Suprapubic skin (tissue), 4 donors: Measurements from ENCODE around the gene GOLT1A. TPM values are rescaled to one million over a fixed set of nuclear protein-coding genes. Genes with fewer than 3 reads are reported as not detected.

Experiments used
- DNase-seq, 2 donors: peaks; one replicate each; pipeline ENCODE4 v3.0.0-alpha.2; 2019; ENCODE audit warnings: low spot score in 2 of 2
- H3K27ac ChIP-seq: fragments of 200-600 bp; sonication (generic); one replicate; pipeline ENCODE4 v1.5.1; 2019
- H3K27me3 ChIP-seq: fragments of 200-600 bp; sonication (generic); one replicate; pipeline ENCODE4 v1.5.1; 2019
- H3K36me3 ChIP-seq: fragments of 200-600 bp; sonication (generic); one replicate; pipeline ENCODE4 v1.5.1; 2019
- H3K4me1 ChIP-seq: fragments of 200-600 bp; sonication (generic); one replicate; pipeline ENCODE4 v1.5.1; 2019
- H3K4me3 ChIP-seq: fragments of 200-600 bp; sonication (generic); one replicate; pipeline ENCODE4 v1.5.1; 2019; ENCODE audit warnings: mild to moderate bottlenecking
- H3K9me3 ChIP-seq: fragments of 200-600 bp; sonication (generic); one replicate; pipeline ENCODE4 v1.5.1; 2019
- EP300 ChIP-seq: sonication (generic); formaldehyde crosslinking; IDR thresholded peaks from one replicate; pipeline ENCODE4 v1.6.1; 2017; ENCODE audit warnings: antibody characterized with exemption
- POLR2A ChIP-seq, 2 donors: fragments of 450-650 bp; IDR thresholded peaks; one replicate each; pipeline ENCODE4 v1.6.1; 2017; ENCODE audit warnings: antibody characterized with exemption in 2 of 2, mild to moderate bottlenecking in 2 of 2, moderate library complexity in 2 of 2
- POLR2AphosphoS5 ChIP-seq, 3 donors: sonication (generic); formaldehyde crosslinking; IDR thresholded peaks; one replicate each; pipeline ENCODE4 v1.6.1; 2017; ENCODE audit warnings: antibody characterized with exemption in 3 of 3
- WGBS: methylation state at CpG from one replicate; pipeline ENCODE4 v1.1.5; 2018; 5-methylcytosine and 5-hydroxymethylcytosine counted together
- total RNA-seq, 4 donors: library from RNA; depleted of rRNA; stranded (reverse); fragments of >200 nt; gene quantifications; one replicate each; pipeline ENCODE4 v1.1.0, GENCODE V29; 2016
- TF ChIP-seq, protein P1 (sequence below), 2 donors: fragments of 200-600 bp in 1 of 2; fragments of 450-650 bp in 1 of 2; sonication (generic) in 1 of 2; IDR thresholded peaks; one replicate each; pipeline ENCODE4 v1.5.1; 2016 to 2019; ENCODE audit warnings: antibody characterized with exemption in 2 of 2, mild to moderate bottlenecking in 1 of 2, moderate library complexity in 1 of 2

Gene GOLT1A
- total RNA-seq, 4 donors from 2014 or later = not detected

DNA sequence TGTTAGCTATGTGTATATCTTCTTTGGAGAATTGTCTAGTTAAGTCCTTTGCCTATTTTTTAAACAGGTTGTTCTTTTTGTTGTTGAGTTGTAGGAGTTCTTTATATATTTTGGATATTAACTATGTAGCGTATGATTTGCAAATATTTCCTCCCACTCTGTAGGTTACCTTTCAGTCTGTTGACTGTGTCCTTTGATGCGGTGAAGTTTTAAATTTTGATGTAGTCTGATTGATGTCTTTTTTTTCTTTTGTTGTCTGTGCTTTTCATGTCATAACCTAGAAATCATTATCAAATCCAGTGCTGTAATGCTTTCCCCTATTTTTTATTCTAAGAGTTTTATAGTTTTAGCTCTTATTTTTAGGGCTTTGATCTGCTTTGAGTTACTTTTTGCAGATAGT lies 8.8 kb downstream of the GOLT1A start:
- peaks cover 17% of the 10 kb centered on the region for H3K4me1 ChIP-seq
- no peak overlapping the region for H3K4me3 ChIP-seq
- H3K9me3 ChIP-seq = no peaks in the 10 kb centered on the region
- TF ChIP-seq POLR2AphosphoS5 (IDR thresholded peaks at IDR 0.05) = no peak
- TF ChIP-seq, protein P1, sequence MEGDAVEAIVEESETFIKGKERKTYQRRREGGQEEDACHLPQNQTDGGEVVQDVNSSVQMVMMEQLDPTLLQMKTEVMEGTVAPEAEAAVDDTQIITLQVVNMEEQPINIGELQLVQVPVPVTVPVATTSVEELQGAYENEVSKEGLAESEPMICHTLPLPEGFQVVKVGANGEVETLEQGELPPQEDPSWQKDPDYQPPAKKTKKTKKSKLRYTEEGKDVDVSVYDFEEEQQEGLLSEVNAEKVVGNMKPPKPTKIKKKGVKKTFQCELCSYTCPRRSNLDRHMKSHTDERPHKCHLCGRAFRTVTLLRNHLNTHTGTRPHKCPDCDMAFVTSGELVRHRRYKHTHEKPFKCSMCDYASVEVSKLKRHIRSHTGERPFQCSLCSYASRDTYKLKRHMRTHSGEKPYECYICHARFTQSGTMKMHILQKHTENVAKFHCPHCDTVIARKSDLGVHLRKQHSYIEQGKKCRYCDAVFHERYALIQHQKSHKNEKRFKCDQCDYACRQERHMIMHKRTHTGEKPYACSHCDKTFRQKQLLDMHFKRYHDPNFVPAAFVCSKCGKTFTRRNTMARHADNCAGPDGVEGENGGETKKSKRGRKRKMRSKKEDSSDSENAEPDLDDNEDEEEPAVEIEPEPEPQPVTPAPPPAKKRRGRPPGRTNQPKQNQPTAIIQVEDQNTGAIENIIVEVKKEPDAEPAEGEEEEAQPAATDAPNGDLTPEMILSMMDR (IDR thresholded peaks at IDR 0.05) = no peak
- no peak for TF ChIP-seq EP300
- TF ChIP-seq POLR2A (IDR thresholded peaks at IDR 0.05) = no peak
- no peaks in the 10 kb centered on the region for H3K27me3 ChIP-seq
- H3K27ac ChIP-seq = no peak overlapping the region
- H3K36me3 ChIP-seq = no peaks in the 10 kb centered on the region
- 85% methylated on average over 2 of the region's 2 CpGs for WGBS
- no peak for DNase-seq

DNA sequence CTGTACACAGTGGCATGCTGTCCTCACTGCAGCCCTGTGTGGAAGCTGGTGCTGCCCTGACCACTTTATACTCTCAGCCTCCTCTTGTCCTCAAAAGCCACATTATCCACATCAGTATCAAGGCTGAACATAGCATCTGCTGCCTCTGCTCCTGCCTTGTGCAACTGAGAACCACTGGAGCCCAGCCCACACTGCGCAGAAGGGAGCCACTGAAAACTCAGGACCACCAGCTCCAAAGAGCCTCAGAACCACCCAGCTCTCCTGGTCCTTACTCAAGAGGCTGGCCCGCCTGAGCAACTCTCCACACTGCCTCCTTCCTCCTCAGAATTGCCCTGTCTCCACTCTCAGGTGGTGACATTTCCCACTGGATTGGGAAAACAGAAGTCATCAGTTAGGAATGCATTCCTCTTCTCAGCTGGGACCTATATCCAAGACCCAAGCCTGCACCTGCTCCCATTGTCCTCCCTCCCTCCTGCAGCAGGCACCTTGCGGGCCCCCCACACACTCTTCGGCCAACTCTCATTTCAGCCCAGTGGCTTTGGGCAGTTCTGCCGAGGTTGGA lies 10.5 kb downstream of the GOLT1A start:
- 90% methylated on average over 4 of the region's 5 CpGs for WGBS
- no peak overlapping the region for H3K27ac ChIP-seq
- H3K4me1 ChIP-seq = peaks cover 23% of the 10 kb centered on the region
- DNase-seq = peak in 1 of 2 donors; percentile 65
- H3K27me3 ChIP-seq = no peaks in the 10 kb centered on the region
- no peaks in the 10 kb centered on the region for H3K9me3 ChIP-seq
- TF ChIP-seq POLR2AphosphoS5 (IDR thresholded peaks at IDR 0.05) (no peak), EP300 (no peak), POLR2A (IDR thresholded peaks at IDR 0.05) (no peak)
- TF ChIP-seq, protein P1 (IDR thresholded peaks at IDR 0.05) = no peak
- H3K4me3 ChIP-seq = no peak overlapping the region
- H3K36me3 ChIP-seq = no peaks in the 10 kb centered on the region

DNA sequence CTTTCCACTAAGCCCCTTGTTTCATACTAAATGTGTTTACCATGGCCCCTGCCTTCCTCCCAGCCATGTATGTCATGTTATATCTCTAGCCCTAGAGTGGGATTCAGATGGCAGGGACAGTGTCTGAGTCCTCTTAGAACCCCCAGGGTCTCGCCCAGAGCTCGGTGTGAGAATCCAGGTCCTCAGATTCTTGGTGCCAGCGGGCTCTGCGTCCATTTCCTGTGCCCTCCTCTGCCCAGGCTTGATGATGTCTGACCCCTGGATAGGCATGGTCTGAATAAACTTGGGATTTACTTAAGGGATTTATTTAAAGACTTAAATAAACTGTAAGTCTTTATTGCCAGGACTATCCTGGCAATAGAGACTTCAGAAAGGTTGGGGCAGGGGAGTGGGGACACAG lies 11.3 kb downstream of the GOLT1A start:
- TF ChIP-seq POLR2A (IDR thresholded peaks at IDR 0.05) (no peak), POLR2AphosphoS5 (IDR thresholded peaks at IDR 0.05) (no peak)
- WGBS = 87% methylated on average over 4 of the region's 4 CpGs
- H3K27me3 ChIP-seq = no peaks in the 10 kb centered on the region

DNA sequence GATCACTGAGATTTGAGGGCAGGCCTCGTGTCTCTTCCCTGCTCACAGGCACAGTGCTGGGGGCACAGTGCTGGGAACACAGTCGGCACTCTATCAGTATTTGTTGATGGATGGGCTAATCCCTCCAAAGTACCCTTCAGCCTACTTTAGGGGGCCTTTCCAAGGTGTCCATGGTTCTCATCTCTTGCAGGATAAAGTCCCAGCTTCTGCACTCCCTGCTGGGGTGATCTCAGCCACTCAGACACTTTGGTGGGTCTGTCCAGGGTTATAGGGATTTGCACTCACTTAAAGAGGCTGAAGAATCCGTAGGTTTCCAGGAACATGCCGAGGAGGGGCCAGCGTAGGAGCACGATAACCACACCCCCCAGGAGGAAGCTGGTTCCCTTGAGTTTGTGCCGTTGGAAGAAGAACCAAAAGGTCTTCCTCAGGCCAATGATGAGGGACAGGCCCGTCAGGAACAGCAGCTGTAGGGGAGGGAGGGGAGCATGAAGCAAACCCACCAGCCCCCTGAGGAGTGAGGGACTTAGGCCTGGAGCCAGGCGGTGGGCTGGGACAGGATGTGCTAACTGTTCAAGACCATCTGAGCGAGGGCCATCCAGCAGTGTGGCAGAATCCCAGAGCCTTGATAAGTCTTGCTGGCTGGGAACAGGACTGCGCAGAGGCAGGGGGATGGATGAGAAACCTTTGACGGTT lies 12.3 kb downstream of the GOLT1A start:
- Histone ChIP-seq H3K9me3 (no peaks in the 10 kb centered on the region), H3K27ac (no peak overlapping the region), H3K27me3 (no peaks in the 10 kb centered on the region), H3K36me3 (no peaks in the 10 kb centered on the region), H3K4me1 (peaks cover 14% of the 10 kb centered on the region), H3K4me3 (no peak overlapping the region)
- TF ChIP-seq EP300 (no peak), POLR2AphosphoS5 (IDR thresholded peaks at IDR 0.05) (no peak), POLR2A (IDR thresholded peaks at IDR 0.05) (no peak)
- TF ChIP-seq, protein P1 (IDR thresholded peaks at IDR 0.05) = no peak
- 83% methylated on average over 12 of the region's 12 CpGs for WGBS
- DNase-seq = peak in 1 of 2 donors; percentile 46

More for the DNA sequence above, 11.3 kb downstream of the GOLT1A start:
- H3K36me3 ChIP-seq = no peaks in the 10 kb centered on the region
- no peak overlapping the region for H3K27ac ChIP-seq
- peak; percentile 24 to 25 for DNase-seq
- no peak overlapping the region for H3K4me3 ChIP-seq
- H3K9me3 ChIP-seq = no peaks in the 10 kb centered on the region
- peaks cover 23% of the 10 kb centered on the region for H3K4me1 ChIP-seq

DNA sequence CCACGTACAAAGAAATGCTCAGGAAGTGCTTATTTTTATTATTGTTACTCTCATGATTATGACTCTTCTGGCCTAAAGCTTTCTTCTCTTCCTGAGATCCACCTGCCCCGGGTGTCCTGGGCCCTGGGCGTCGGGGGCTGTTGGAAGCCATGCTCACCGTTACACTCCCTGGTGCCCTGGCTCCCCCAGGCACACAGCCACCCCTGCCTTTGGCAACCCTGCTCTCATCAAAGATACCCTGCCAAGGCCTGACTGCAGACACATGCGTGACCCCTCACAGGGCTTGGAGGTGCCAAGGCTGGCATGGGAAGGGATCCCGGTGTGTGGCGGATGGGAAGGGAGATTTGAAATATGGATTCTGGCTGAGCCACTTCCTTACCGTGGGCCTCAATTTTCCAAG lies 14.2 kb downstream of the GOLT1A start:
- Histone ChIP-seq H3K36me3 (no peaks in the 10 kb centered on the region), H3K4me1 (peaks cover 6% of the 10 kb centered on the region), H3K27me3 (no peaks in the 10 kb centered on the region), H3K27ac (no peak overlapping the region), H3K4me3 (no peak overlapping the region), H3K9me3 (no peaks in the 10 kb centered on the region)
- peak in 1 of 2 donors; percentile 30 for DNase-seq
- TF ChIP-seq, protein P1 (IDR thresholded peaks at IDR 0.05) = no peak
- no peak for TF ChIP-seq POLR2A (IDR thresholded peaks at IDR 0.05)
- 85% methylated on average over 9 of the region's 9 CpGs for WGBS
